ENCODE results near the gene TOMM40.

The TOMM40 gene

DNA sequence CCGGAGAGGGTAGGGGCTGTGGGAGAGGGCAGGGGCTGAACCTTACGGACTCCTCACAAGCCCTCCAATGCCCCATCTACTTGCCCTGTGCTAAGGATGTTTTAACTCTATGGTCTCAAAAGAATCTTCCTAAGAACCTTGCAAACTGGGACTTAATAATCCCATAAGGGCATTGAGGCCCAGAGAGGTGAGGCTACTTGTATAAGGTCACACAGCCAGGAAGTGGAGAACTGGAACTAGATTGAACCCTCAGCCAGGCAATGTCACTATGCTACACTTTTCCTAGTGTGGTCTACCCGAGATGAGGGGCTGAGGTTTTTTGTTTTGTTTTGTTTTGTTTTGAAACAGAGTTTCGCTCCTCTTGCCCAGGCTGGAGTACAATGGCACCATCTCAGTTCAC lies 40.5 kb downstream of the TOMM40 start:
- no peak for FAIRE-seq

GRCh38 chr19:44939668-44940067 lies 48.6 kb downstream of the TOMM40 start:
- no peak for FAIRE-seq

GRCh38 chr19:44942067-44942571 lies 51.1 kb downstream of the TOMM40 start, which contains the start of gene APOC4:
APOC4 (plus strand) TSS chr19:44942237; CDS start chr19:44942278, 41 bp downstream.
- FAIRE-seq: no peak

DNA sequence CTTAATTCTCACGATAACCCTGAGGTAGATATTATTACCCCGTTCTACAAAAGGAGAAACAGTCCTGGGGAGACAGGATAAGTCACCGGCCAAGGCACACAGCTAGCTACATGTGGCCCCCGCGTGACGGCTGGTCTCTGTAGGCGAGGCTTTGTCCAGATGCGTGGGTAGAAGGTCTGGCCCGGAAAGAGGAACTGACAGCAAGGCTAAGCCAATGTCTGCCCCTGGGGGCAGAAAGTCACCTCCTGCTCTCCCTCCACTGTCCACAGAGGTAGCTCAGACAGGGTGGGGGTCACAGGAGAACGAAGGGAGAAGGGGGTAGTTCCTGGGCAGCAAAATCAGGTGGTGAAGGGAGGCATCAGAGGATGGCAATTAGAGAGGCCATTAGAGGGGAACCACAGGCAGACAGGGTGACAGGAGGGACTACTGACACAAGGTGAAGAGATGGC lies 52.8 kb downstream of the TOMM40 start:
- FAIRE-seq: no peak

- no peak for FAIRE-seq
Observed at GRCh38 chr19:44947041-44947581, 56.1 kb downstream of the TOMM40 start.

DNA sequence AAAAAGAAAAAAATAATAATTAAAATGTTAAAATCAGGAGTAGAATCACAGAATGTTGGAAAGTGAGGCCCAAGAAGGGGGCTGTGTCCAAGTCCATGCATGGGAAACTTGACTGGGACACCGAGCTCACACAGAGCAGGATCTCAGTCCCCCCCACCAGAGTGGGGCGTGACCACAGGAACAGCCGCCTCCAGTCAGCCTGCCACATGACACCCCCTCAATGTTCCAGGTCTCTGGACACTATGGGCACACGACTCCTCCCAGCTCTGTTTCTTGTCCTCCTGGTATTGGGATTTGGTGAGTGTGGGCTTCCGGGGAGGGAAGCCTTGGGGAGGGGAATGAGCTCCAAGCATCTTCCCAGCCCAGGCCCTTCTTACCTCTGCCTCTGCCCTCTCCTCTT lies 57.2 kb downstream of the TOMM40 start:
- FAIRE-seq: no peak

DNA sequence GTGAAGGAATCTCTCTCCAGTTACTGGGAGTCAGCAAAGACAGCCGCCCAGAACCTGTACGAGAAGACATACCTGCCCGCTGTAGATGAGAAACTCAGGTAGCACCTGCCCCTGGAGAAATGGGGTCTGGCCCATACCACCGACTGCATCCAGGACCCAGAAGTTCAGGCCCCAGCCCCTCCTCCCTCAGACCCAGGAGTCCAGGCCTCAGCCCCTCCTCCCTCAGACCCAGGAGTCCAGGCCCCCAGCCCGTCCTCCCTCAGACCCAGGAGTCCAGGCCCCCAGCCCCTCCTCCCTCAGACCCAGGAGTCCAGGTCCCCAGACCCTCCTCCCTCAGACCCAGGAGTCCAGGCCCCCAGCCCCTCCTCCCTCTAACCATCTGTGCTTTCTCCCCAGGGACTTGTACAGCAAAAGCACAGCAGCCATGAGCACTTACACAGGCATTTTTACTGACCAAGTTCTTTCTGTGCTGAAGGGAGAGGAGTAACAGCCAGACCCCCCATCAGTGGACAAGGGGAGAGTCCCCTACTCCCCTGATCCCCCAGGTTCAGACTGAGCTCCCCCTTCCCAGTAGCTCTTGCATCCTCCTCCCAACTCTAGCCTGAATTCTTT lies 57.8 kb downstream of the TOMM40 start:
- no peak for FAIRE-seq

DNA sequence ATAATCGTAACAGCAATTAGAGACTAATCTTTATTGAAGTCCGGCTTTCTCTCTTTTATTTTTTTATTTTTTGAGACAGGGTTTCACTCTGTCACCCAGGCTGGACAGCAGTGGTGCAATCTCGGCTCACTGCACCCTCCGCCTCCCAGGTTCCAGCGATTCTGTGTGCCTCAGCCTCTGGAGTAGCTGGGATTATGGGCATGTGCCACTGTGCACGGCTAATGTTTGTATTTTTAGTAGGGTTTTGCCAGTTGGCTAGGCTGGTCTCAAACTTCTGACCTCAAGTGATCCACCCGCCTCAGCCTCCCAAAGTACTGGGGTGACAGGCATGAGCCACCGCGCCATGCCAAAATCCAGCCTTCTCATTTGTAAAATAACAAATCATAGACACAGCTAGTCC lies 58.5 kb downstream of the TOMM40 start:
- FAIRE-seq: no peak

- no peak for FAIRE-seq
Observed at GRCh38 chr19:44951179-44952159, 60.4 kb downstream of the TOMM40 start.
